Measurements from ENCODE around the gene MAP1LC3C.

Gene MAP1LC3C

DNA sequence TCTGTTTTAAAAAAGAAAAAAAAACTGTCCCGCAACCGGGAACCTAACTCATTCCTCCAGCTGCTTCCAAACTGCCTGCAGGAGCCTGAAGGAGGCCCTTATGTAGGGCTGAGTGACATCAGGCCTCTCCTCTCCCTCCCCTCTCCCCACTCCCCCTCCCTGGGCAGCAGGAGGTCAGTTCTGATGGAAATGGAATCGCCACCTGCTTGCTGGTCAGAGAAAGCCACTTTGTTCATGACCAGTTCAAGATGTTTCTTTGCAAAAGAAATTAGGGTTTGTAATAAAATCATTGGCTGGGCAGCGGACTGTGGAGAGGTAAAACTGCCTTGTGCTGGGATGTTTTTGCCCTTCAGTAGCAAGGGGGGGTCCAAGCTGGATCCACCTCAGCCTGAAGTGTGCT lies at the start of gene MAP1LC3C:
MAP1LC3C (minus strand) TSS at position 73 of the 400 bp plus-strand sequence. CDS start 90 bp downstream, outside the sequence.
- no peak for DNase-seq (ENCODE audit: low read depth in 3 of 3)

GRCh38 chr1:242043165-242043564 lies 44.3 kb upstream of the MAP1LC3C start:
- no peak for DNase-seq (ENCODE audit: low read depth in 3 of 3)

DNA sequence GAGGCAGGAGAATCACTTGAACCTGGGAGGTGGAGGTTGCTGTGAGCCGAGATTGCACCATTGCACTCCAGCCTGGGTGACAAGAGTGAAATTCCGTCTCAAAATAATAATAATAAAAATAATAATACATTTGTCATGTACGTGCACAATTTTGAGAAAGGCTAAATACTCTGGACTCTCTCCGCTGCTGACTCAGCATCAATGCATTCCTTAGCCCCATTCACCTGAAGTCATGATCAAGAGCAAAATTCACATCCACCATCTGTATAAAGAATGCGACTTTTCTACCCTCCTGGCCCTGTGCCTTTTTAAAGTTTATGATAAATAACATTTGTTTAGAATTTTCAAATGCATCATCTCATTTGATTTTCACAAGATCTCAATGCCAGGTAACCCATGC lies 35.5 kb upstream of the MAP1LC3C start:
- no peak for DNase-seq (ENCODE audit: low read depth in 3 of 3)

DNA sequence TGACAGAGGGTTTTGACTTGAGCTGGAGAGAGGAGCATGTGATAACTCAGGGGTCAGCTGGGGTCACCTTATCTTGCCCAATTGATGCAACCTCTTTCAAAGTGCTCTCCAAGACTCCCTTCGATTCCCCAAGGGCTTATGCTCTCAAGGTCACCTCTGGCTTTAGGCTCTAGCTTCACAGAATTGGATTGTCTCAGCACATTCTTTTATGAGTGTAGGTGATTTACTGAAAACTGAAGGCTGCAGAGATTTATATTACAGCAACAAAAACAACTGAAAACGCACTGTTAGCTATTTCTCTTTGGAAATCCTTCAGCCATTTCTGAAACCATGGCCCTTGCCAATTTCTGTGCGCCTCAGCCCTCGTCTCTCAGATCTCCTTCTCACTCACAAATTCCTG lies 34.5 kb upstream of the MAP1LC3C start:
- no peak for DNase-seq (ENCODE audit: low read depth in 3 of 3)

DNA sequence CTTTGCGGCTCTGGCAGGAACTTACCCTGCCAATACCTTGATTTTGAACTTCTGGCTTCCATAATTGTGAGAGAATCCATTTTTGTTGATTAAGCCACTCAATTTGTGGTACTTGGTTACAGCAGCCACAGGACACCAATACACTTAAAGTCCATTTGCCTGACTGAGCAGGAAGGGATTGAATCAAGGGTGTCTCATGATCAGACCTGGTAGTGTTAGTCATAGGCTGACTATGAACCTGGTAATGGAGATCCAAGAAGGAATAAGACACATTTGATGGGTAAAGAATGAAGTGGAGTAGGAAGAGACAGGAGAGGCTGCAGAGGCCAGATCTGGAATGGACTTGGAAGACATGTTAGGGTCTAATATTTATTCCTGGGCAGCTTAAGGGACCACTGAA lies 31.2 kb upstream of the MAP1LC3C start:
- no peak for DNase-seq (ENCODE audit: low read depth in 3 of 3)

DNA sequence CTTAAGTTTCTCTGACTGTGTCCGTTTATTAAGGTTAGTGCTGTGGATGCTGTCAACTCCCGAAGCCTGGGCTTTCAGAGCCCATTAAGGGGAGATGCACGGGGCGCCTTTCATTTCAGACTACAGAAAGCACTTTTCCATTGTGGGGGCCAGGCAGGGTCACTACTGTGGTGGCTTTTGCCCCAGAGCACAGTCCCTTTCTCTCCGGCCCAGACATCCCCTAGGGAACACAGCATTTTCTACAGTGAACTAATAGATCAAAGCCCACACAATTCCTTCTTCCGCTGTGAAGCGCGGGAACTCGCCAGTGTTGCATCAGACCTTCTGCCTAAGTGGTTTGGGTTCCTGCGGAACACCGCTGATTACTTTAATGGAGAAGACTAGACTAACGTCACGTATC lies 26.8 kb upstream of the MAP1LC3C start:
- no peak for DNase-seq (ENCODE audit: low read depth in 3 of 3)

DNA sequence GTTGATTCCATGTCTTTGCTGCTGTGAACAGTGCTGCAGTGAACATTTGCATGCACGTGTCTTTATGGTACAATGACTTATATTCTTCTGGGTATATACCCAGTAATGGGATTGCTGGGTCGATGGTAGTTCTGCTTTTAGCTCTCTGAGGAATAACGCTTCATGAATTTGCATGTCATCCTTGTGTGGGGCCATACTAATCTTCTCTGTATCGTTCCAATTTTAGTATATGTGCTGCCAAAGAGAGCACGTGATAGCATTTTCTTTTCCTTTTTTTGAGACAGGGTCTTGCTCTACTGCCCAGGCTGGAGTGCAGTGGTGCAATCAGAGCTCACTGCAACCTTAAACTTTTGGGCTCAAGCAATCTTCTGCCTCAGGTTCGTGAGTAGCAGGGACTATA lies 24.9 kb upstream of the MAP1LC3C start:
- no peak for DNase-seq (ENCODE audit: low read depth in 3 of 3)

- no peak for DNase-seq (ENCODE audit: low read depth in 3 of 3)
Measured at GRCh38 chr1:242019018-242019417, 20.1 kb upstream of the MAP1LC3C start.

DNA sequence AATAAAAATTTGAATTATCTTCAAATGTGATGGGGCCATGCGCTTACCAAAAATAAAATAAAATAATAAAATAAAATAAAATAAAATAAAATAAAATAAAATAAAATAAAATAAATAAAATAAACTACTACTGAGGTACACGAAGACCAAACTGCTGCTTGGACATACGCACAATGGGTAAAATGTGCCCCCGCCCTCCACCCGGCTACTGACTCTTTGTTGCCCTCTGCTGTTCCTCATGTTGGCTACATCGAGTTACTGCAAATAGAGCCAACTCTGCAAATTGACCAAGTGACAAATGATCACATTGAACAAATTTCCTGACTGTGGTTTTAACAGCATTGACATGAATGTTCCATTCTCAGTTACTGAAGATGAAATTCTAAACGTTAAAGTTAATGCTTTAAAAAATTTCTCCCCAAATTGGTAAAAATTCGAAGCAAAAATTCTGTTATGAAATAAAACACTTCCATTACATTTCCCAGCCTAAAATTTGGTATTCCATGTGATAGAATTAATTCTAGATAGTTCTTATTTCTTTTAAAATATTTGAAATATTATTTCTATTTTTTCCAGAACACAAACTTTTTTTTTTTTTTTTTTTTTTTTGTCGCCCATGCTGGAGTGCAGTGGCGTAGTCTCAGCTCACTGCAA lies 18.8 kb upstream of the MAP1LC3C start:
- DNase-seq (ENCODE audit: low read depth in 3 of 3), result peak in 1 of 3 experiments; percentile 3

GRCh38 chr1:242016479-242016878 lies 17.6 kb upstream of the MAP1LC3C start:
- DNase-seq (ENCODE audit: low read depth in 3 of 3), result no peak

GRCh38 chr1:242011894-242012660 lies 13.2 kb upstream of the MAP1LC3C start:
- no peak for DNase-seq (ENCODE audit: low read depth in 3 of 3)

DNA sequence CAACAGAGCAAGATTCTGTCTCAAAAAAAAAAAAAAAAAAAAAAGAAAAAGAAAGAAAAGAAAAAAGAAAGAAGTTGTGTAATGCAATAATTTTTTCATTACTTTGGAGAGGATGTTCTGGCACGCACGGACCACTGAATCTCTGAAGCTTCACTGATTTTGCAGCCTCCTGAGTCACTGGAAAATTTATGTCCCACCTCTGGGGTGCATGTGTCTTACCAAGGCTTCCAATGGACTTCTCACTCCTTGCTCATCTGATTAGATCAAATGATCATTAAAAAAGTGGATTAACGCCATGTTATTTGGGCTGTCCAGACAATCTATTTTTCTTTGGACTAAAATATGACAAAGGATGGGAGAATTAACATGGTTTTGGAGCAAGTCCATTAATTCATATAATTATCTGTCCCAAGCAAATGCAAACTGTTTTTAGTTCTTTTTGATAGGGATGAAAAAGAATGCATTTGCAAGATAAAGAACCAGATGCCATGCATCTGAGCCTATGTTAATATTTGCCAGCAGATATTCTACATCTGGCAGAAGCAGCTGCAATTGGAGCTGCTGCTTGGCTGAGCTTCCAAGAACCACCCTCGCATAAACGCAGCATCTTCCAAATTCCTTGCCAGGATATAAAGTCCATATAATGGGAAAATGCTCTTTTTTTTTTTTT lies 10.1 kb upstream of the MAP1LC3C start:
- no peak for DNase-seq (ENCODE audit: low read depth in 3 of 3)

DNA sequence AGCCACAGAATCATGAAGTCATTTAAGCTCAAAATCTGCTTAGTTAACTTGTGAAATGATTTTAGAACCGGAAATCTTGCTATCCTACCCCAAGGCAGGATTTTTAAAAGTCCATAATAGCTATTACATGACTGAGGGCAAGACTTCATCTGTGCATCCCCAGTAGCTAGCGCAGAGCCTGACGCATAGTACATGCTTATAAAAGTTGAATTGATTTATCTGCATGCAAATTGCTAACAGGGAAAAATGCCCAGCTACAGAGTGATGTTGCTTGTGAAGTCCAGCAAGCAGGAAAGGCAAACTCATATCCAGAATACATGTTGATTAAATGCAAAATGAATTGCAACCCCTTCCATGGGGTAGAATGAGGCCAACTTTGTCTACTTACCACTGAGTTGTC lies 8.1 kb upstream of the MAP1LC3C start:
- no peak for DNase-seq (ENCODE audit: low read depth in 3 of 3)

GRCh38 chr1:242005866-242006535 lies 7.1 kb upstream of the MAP1LC3C start:
- DNase-seq (ENCODE audit: low read depth in 3 of 3), result no peak

DNA sequence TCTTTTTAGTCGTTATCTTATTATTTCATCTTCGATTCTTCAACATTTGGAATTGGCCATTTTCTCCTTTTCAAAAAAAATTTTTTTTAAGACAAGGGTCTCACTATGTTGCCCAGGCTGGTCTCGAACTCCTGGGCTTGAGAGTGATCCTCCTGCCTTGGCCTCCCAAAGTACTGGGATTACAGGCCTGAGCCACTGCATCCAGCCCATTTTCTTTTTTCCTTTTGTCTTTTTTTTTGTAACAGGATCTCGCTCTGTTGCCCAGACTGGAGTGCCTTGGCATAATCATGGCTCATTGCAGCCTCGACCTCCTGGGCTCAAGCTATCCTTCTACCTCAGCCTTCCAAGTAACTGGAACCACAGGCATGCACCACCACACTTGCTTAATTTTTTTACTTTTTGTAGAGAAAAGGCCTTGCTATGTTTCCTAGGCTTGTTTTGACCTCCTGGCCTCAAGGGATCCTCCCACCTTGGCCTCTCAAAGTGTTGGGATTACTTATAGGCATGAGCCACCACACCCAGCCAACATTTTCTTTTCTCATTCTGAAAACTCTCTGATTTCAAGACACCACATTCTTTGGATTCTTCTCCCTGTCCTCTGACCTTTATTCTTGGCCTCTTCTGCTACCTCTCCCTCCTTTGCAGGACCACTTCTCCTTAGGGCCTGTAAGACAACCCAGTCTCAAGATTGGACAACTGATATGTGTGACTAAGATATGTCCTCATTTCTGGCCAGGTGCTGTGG lies 6.0 kb upstream of the MAP1LC3C start:
- DNase-seq (ENCODE audit: low read depth in 3 of 3), result no peak

DNA sequence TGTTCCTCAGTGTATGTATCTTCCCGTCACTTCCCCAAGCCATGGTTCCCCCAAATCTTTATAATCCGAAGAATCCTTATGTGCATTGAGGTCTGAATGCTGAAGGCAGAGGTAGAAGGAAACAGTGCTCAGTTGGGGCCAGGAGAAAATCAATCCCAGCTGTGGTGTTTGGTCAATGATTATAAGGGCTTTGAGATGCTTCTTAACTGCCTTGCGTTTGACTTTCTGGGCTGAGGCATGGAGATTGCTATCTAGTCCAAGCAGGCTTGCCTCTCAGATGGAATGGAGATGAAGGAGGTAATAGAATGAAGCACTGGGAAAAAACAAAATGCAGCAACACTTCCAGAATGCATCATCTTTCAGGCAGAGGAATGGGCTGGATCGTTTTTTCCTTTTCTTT lies 3.6 kb upstream of the MAP1LC3C start:
- no peak for DNase-seq (ENCODE audit: low read depth in 3 of 3)

DNA sequence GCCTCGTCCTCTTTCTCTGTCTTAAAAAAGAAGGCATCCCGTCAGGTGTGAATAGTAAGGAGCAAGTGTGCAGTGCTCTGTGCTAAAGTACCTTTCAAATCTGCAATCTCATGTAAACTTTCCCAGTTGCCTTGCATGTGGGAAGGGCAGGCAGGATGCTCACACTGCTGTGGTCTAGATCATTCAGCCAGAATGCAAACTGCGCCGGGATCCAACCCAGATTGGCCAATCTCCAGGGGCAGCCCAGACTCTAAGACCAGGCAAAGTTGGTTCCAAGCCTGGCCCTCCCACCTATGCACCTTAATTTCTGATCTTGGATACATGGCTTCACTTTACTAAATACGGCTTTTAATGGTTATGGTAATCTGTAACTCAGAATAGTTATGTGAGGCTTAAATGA lies 3.2 kb upstream of the MAP1LC3C start:
- no peak for DNase-seq (ENCODE audit: low read depth in 3 of 3)

DNA sequence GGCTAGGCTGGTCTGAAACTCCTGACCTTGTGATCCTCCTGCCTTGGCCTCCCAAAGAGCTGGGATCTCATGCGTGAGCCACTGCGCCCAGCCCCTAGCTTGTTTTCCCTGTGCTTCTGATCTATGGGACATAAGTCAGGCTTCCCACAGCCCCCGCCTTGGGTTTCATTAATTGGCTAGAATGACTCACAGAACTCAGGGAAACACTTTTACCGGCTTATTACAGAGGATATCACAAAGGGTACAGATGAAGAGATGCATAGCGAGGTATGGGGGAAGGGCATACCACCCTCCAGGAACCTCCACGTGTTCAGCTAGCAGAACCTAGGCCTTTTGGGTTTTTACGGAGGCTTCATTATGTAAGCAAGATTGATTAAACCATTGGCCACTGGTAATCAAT lies 1.5 kb upstream of the MAP1LC3C start:
- no peak for DNase-seq (ENCODE audit: low read depth in 3 of 3)

- DNase-seq (ENCODE audit: low read depth in 3 of 3), result peak; percentile 8 to 20 (median 12)
Measured at GRCh38 chr1:241998412-241998921, 431 bp downstream of the MAP1LC3C start.

GRCh38 chr1:241997401-241997998 lies 1.4 kb downstream of the MAP1LC3C start:
- no peak for DNase-seq (ENCODE audit: low read depth in 3 of 3)

GRCh38 chr1:241994171-241994570 lies 4.7 kb downstream of the MAP1LC3C start:
- DNase-seq (ENCODE audit: low read depth in 3 of 3), result no peak

All from stimulated activated CD4-positive, alpha-beta T cell treated with anti-CD3 and anti-CD28 coated beads, TNF-alpha, amount 100 ng/mL, for 4 hours (primary cell).